A549 (cell line): ENCODE measurements around the gene KIAA0825.

Source experiments
- CHD2 ChIP-seq: fragments of 150-350 bp; IDR thresholded peaks from 2 replicates; pipeline ENCODE4 v1.6.1; 2014; ENCODE audit warnings: low read length; ENCODE audit not compliant: partially characterized antibody
- EP300 ChIP-seq, 2 experiments: fragments of >200 bp; sonication (Bioruptor Twin); formaldehyde crosslinking; IDR thresholded peaks; 2 replicates in 1 of 2; 3 replicates in 1 of 2; pipeline ENCODE4 v1.6.1; 2016 to 2017
- HOXA7 ChIP-seq: fragments of 250-450 bp; sonication (Bioruptor Pico); IDR thresholded peaks from 2 replicates; pipeline ENCODE4 v1.5.0; 2020; ENCODE audit warnings: mild to moderate bottlenecking, moderate library complexity
- JUN ChIP-seq, 2 experiments: fragments of >200 bp; sonication (Bioruptor Twin); formaldehyde crosslinking; IDR thresholded peaks; 2 replicates in 1 of 2; 3 replicates in 1 of 2; pipeline ENCODE4 v1.6.1; 2016 to 2017
- MAZ ChIP-seq: fragments of 150-350 bp; IDR thresholded peaks from 2 replicates; pipeline ENCODE4 v1.6.1; 2014; ENCODE audit warnings: antibody characterized with exemption, low read depth, low read length, borderline replicate concordance
- POLR2A ChIP-seq: IDR thresholded peaks from 2 replicates; pipeline ENCODE4 v1.6.1; 2012; ENCODE audit warnings: mild to moderate bottlenecking, low read length
- POLR2AphosphoS2 ChIP-seq: conservative IDR thresholded peaks from 2 replicates; pipeline ENCODE4 v1.6.1; 2012; ENCODE audit warnings: low read length, improper control_type of control experiment, inconsistent platforms
- SREBF2 ChIP-seq: fragments of 450-650 bp; IDR thresholded peaks from 2 replicates; pipeline ENCODE4 v1.6.1; 2014; ENCODE audit warnings: mild to moderate bottlenecking, moderate library complexity
- ZC3H11A ChIP-seq: fragments of 450-650 bp; IDR thresholded peaks from 2 replicates; pipeline ENCODE4 v1.6.1; 2014; ENCODE audit warnings: antibody characterized with exemption, mild to moderate bottlenecking
- TF ChIP-seq, protein P1 (sequence below): fragments of >200 bp; sonication (Bioruptor Twin); formaldehyde crosslinking; IDR thresholded peaks from 3 replicates; pipeline ENCODE4 v1.5.1; 2016
- TF ChIP-seq, protein P2 (sequence below): IDR thresholded peaks from 2 replicates; pipeline ENCODE4 v1.6.1; 2012
- TF ChIP-seq, protein P3 (sequence below): fragments of 250-450 bp; sonication (Bioruptor Pico); IDR thresholded peaks from 2 replicates; pipeline ENCODE4 v1.5.0; 2021; ENCODE audit warnings: mild to moderate bottlenecking, moderate library complexity, borderline replicate concordance

DNA sequence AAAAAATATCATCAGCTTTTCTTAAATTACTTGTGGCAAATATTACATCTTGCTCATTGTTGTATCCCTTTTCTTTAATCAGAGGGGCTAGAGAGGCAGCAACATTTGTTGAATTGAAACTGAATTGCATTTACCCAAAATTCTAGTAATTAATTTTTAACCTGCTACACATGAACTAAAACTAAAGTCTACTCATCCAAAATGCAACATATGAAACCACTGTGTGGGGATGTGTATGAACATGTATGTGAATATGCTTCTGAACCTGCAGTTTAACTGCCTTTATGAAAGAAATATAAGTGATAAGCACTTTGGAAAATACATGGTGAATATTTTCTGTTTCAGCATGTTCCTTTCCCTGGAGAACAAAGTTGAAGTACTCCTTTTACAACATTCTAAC, 158.5 kb downstream of the KIAA0825 start:
- TF ChIP-seq EP300 (IDR thresholded peaks at IDR 0.05) (no peak), HOXA7 (CRISPR knock-in tag) (no peak), SREBF2 (no peak), ZC3H11A (no peak), JUN (IDR thresholded peaks at IDR 0.05) (no peak), CHD2 (no peak), MAZ (no peak), POLR2A (no peak), POLR2AphosphoS2 (no peak)
- TF ChIP-seq, protein P1, sequence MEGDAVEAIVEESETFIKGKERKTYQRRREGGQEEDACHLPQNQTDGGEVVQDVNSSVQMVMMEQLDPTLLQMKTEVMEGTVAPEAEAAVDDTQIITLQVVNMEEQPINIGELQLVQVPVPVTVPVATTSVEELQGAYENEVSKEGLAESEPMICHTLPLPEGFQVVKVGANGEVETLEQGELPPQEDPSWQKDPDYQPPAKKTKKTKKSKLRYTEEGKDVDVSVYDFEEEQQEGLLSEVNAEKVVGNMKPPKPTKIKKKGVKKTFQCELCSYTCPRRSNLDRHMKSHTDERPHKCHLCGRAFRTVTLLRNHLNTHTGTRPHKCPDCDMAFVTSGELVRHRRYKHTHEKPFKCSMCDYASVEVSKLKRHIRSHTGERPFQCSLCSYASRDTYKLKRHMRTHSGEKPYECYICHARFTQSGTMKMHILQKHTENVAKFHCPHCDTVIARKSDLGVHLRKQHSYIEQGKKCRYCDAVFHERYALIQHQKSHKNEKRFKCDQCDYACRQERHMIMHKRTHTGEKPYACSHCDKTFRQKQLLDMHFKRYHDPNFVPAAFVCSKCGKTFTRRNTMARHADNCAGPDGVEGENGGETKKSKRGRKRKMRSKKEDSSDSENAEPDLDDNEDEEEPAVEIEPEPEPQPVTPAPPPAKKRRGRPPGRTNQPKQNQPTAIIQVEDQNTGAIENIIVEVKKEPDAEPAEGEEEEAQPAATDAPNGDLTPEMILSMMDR = no peak
- TF ChIP-seq, protein P2, sequence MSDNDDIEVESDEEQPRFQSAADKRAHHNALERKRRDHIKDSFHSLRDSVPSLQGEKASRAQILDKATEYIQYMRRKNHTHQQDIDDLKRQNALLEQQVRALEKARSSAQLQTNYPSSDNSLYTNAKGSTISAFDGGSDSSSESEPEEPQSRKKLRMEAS = no peak
- TF ChIP-seq, protein P3, sequence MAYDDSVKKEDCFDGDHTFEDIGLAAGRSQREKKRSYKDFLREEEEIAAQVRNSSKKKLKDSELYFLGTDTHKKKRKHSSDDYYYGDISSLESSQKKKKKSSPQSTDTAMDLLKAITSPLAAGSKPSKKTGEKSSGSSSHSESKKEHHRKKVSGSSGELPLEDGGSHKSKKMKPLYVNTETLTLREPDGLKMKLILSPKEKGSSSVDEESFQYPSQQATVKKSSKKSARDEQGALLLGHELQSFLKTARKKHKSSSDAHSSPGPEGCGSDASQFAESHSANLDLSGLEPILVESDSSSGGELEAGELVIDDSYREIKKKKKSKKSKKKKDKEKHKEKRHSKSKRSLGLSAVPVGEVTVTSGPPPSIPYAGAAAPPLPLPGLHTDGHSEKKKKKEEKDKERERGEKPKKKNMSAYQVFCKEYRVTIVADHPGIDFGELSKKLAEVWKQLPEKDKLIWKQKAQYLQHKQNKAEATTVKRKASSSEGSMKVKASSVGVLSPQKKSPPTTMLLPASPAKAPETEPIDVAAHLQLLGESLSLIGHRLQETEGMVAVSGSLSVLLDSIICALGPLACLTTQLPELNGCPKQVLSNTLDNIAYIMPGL = no peak
